Ishikawa (cell line): Measurements from ENCODE around the gene CHMP4A.

ENCODE experiments used
- CEBPB ChIP-seq: IDR thresholded peaks from 2 replicates; pipeline ENCODE4 v1.6.1; 2012
- EP300 ChIP-seq: IDR thresholded peaks from 2 replicates; pipeline ENCODE4 v1.6.1; 2012; ENCODE audit warnings: borderline replicate concordance
- FOXM1 ChIP-seq: IDR thresholded peaks from 2 replicates; pipeline ENCODE4 v1.6.1; 2012; ENCODE audit warnings: low read depth, borderline replicate concordance
- MAX ChIP-seq: IDR thresholded peaks from 2 replicates; pipeline ENCODE4 v1.6.1; 2012
- NFIC ChIP-seq: IDR thresholded peaks from 2 replicates; pipeline ENCODE4 v1.6.1; 2012
- RAD21 ChIP-seq: IDR thresholded peaks from 2 replicates; pipeline ENCODE4 v1.6.1; 2012; ENCODE audit warnings: low read depth
- TCF12 ChIP-seq: IDR thresholded peaks from 2 replicates; pipeline ENCODE4 v1.6.1; 2012; ENCODE audit warnings: low read depth
- TEAD4 ChIP-seq: IDR thresholded peaks from 2 replicates; pipeline ENCODE4 v1.6.1; 2012
- USF1 ChIP-seq: IDR thresholded peaks from 2 replicates; pipeline ENCODE4 v1.6.1; 2012
- YY1 ChIP-seq: IDR thresholded peaks from 2 replicates; pipeline ENCODE4 v1.6.1; 2012; ENCODE audit warnings: low read depth

GRCh38 chr14:24189059-24189375 is 24.3 kb downstream of the CHMP4A start:
- TF ChIP-seq TEAD4 (no peak), EP300 (no peak), RAD21 (no peak), USF1 (no peak), FOXM1 (no peak), TCF12 (no peak), MAX (no peak), YY1 (no peak), NFIC (no peak), CEBPB (no peak)
